H9 (cell line): ENCODE measurements around the gene FAR1. TPM values are rescaled to one million over a fixed set of nuclear protein-coding genes. Genes with fewer than 3 reads are reported as not detected.

Experiments
- DNase-seq: peaks from one replicate; pipeline ENCODE4 v3.0.0-alpha.2; 2017
- H2AFZ ChIP-seq: one replicate; pipeline ENCODE4 v1.6.1; 2013; ENCODE audit warnings: mild to moderate bottlenecking, low read length, control low read depth, moderate library complexity
- H2AK5ac ChIP-seq: 2 replicates; pipeline ENCODE4 v1.6.1; 2013; ENCODE audit warnings: low read length, control low read depth, mixed read lengths; ENCODE audit not compliant: insufficient read length
- H2BK120ac ChIP-seq: one replicate; pipeline ENCODE4 v1.6.1; 2013; ENCODE audit warnings: low read depth, mild to moderate bottlenecking, low read length, control low read depth, inconsistent platforms; ENCODE audit not compliant: poor library complexity, severe bottlenecking
- H2BK12ac ChIP-seq: 2 replicates; pipeline ENCODE4 v1.6.1; 2013; ENCODE audit warnings: low read length, control low read depth, mixed read lengths, low read depth; ENCODE audit not compliant: insufficient read length
- H2BK15ac ChIP-seq: 2 replicates; pipeline ENCODE4 v1.6.1; 2013; ENCODE audit warnings: low read depth, low read length, control low read depth
- H2BK20ac ChIP-seq: one replicate; pipeline ENCODE4 v1.6.1; 2013; ENCODE audit warnings: low read depth, mild to moderate bottlenecking, low read length, control low read depth, inconsistent platforms; ENCODE audit not compliant: poor library complexity, severe bottlenecking
- H2BK5ac ChIP-seq: 2 replicates; pipeline ENCODE4 v1.6.1; 2013; ENCODE audit warnings: low read length, control low read depth, mixed read lengths; ENCODE audit not compliant: insufficient read length
- H3K14ac ChIP-seq: 2 replicates; pipeline ENCODE4 v1.6.1; 2013; ENCODE audit warnings: low read length, control low read depth; ENCODE audit not compliant: insufficient read depth
- H3K18ac ChIP-seq: 2 replicates; pipeline ENCODE4 v1.6.1; 2013; ENCODE audit warnings: low read depth, mild to moderate bottlenecking, mixed read lengths, low read length, control low read depth; ENCODE audit not compliant: insufficient read length
- H3K23ac ChIP-seq: 2 replicates; pipeline ENCODE4 v1.6.1; 2013; ENCODE audit warnings: low read length, control low read depth, mixed read lengths, low read depth; ENCODE audit not compliant: insufficient read length
- H3K23me2 ChIP-seq: 2 replicates; pipeline ENCODE4 v1.6.1; 2013; ENCODE audit warnings: low read depth, mild to moderate bottlenecking, mixed read lengths, low read length, control low read depth; ENCODE audit not compliant: insufficient read length, poor library complexity, severe bottlenecking
- H3K27ac ChIP-seq: 2 replicates; pipeline ENCODE4 v1.5.1; 2013; ENCODE audit warnings: low read length, control low read depth, mixed read lengths, low read depth; ENCODE audit not compliant: insufficient read length
- H3K27me3 ChIP-seq: 2 replicates; pipeline ENCODE4 v1.6.1; 2013; ENCODE audit warnings: low read length, control low read depth, inconsistent platforms; ENCODE audit not compliant: insufficient read depth
- H3K4ac ChIP-seq: 2 replicates; pipeline ENCODE4 v1.6.1; 2013; ENCODE audit warnings: low read depth, mild to moderate bottlenecking, control low read depth, inconsistent platforms, low read length, moderate library complexity
- H3K4me1 ChIP-seq: 2 replicates; pipeline ENCODE4 v1.6.1; 2013; ENCODE audit warnings: low read length, control low read depth, inconsistent platforms; ENCODE audit not compliant: insufficient read depth
- H3K4me2 ChIP-seq: 2 replicates; pipeline ENCODE4 v1.6.1; 2013; ENCODE audit warnings: low read length, control low read depth, mixed read lengths; ENCODE audit not compliant: insufficient read length, insufficient read depth
- H3K56ac ChIP-seq: 2 replicates; pipeline ENCODE4 v1.6.1; 2013; ENCODE audit warnings: low read depth, mild to moderate bottlenecking, mixed read lengths, low read length, control low read depth; ENCODE audit not compliant: insufficient read length
- H3K79me1 ChIP-seq: 2 replicates; pipeline ENCODE4 v1.6.1; 2013; ENCODE audit warnings: low read depth, mild to moderate bottlenecking, moderate library complexity, low read length, control low read depth, inconsistent platforms; ENCODE audit not compliant: insufficient read depth, poor library complexity, severe bottlenecking
- H3K79me2 ChIP-seq: 2 replicates; pipeline ENCODE4 v1.6.1; 2013; ENCODE audit warnings: low read length, control low read depth, inconsistent platforms; ENCODE audit not compliant: insufficient read depth
- H3K9ac ChIP-seq: 2 replicates; pipeline ENCODE4 v1.6.1; 2013; ENCODE audit warnings: low read length, control low read depth, mixed read lengths; ENCODE audit not compliant: insufficient read length; ENCODE audit errors: extremely low read depth
- H3K9me3 ChIP-seq: one replicate; pipeline ENCODE4 v1.6.1; 2013; ENCODE audit warnings: low read depth, low read length, inconsistent platforms; ENCODE audit not compliant: control insufficient read depth
- H3T11ph ChIP-seq: one replicate; pipeline ENCODE4 v1.6.1; 2013; ENCODE audit warnings: mild to moderate bottlenecking, low read length, control low read depth, inconsistent platforms
- H4K20me1 ChIP-seq: one replicate; pipeline ENCODE4 v1.6.1; 2013; ENCODE audit not compliant: control insufficient read depth, insufficient read length, insufficient read depth
- H4K5ac ChIP-seq: 2 replicates; pipeline ENCODE4 v1.6.1; 2013; ENCODE audit warnings: low read depth, mild to moderate bottlenecking, mixed read lengths, low read length, control low read depth; ENCODE audit not compliant: insufficient read length
- H4K8ac ChIP-seq: replicated peaks from 2 replicates; pipeline ENCODE4 v1.6.1; 2013; ENCODE audit warnings: low read length, control low read depth, mixed read lengths, low read depth; ENCODE audit not compliant: insufficient read length
- H4K91ac ChIP-seq: 2 replicates; pipeline ENCODE4 v1.6.1; 2013; ENCODE audit warnings: low read depth, mild to moderate bottlenecking, moderate library complexity, mixed read lengths, low read length, control low read depth; ENCODE audit not compliant: insufficient read length
- H3K27ac Mint-ChIP-seq, 3 experiments: 2 replicates in 2 of 3; 3 replicates in 1 of 3; pipeline ENCODE4 v1.8.0; 2020 to 2021; ENCODE audit warnings: mixed read lengths in 3 of 3, mild to moderate bottlenecking in 1 of 3, moderate library complexity in 1 of 3
- H3K27me3 Mint-ChIP-seq: 2 replicates; pipeline ENCODE4 v1.8.0; 2021; ENCODE audit warnings: low read depth, mild to moderate bottlenecking, moderate library complexity, mixed read lengths
- H3K36me3 Mint-ChIP-seq, 3 experiments: 2 replicates in 2 of 3; 3 replicates in 1 of 3; pipeline ENCODE4 v1.8.0; 2020 to 2021; ENCODE audit warnings: low read depth in 3 of 3, mixed read lengths in 3 of 3; ENCODE audit not compliant: insufficient read depth in 1 of 3
- H3K4me1 Mint-ChIP-seq, 2 experiments: 2 replicates each; pipeline ENCODE4 v1.8.0; 2020; ENCODE audit warnings: mixed read lengths in 2 of 2
- H3K4me3 Mint-ChIP-seq, 2 experiments: 2 replicates in 1 of 2; 3 replicates in 1 of 2; pipeline ENCODE4 v1.8.0; 2020 to 2021; ENCODE audit warnings: mild to moderate bottlenecking in 2 of 2, mixed read lengths in 2 of 2, moderate library complexity in 1 of 2
- H3K9me3 Mint-ChIP-seq, 2 experiments: 2 replicates in 1 of 2; 3 replicates in 1 of 2; pipeline ENCODE4 v1.8.0; 2020; ENCODE audit warnings: mild to moderate bottlenecking in 2 of 2, mixed read lengths in 2 of 2, moderate library complexity in 1 of 2
- WGBS: extraction: QIAGEN DNeasy Blood & Tissue Kit; methylation state at CpG from one replicate; pipeline ENCODE4 v1.1.7; 2013; ENCODE audit warnings: missing lambda C conversion rate, low lambda C conversion rate, mixed read lengths; ENCODE audit not compliant: insufficient read length; ENCODE audit errors: extremely low coverage; 5-methylcytosine and 5-hydroxymethylcytosine counted together
- total RNA-seq: library from RNA; stranded (reverse); gene quantifications from 2 replicates; pipeline ENCODE4 v1.2.1, GENCODE V29; 2021
- TF ChIP-seq, protein P1 (sequence below): fragments of 200-600 bp; sonication (generic); conservative IDR thresholded peaks from 3 replicates; pipeline ENCODE4 v1.8.0; 2021; ENCODE audit warnings: antibody characterized with exemption, mild to moderate bottlenecking

FAR1 gene
- total RNA-seq, 1 experiment from 2014 or later, result 72.5 TPM

- no peaks in the 10 kb centered on the region for H3K36me3 Mint-ChIP-seq
- Histone ChIP-seq H2AK5ac (no peak overlapping the region), H4K20me1 (no peaks in the 10 kb centered on the region), H3K14ac (no peak overlapping the region), H3K79me2 (no peaks in the 10 kb centered on the region), H3K4me2 (no peak overlapping the region), H3K23ac (no peak overlapping the region), H2BK120ac (no peak overlapping the region), H3K18ac (no peak overlapping the region), H3T11ph (no peak overlapping the region), H2BK5ac (no peak overlapping the region), H4K91ac (no peak overlapping the region), H4K5ac (no peak overlapping the region), H2AFZ (no peak overlapping the region), H3K79me1 (no peaks in the 10 kb centered on the region), H2BK12ac (no peak overlapping the region), H3K27ac (no peak overlapping the region), H3K23me2 (no peaks in the 10 kb centered on the region), H3K9ac (no peak overlapping the region), H3K4me1 (no peaks in the 10 kb centered on the region), H2BK20ac (no peak overlapping the region), H3K56ac (no peak overlapping the region), H3K9me3 (no peaks in the 10 kb centered on the region), H2BK15ac (no peak overlapping the region), H4K8ac (no peak overlapping the region), H3K27me3 (no peaks in the 10 kb centered on the region), H3K4ac (no peak overlapping the region)
- no peak for DNase-seq
- TF ChIP-seq, protein P1, sequence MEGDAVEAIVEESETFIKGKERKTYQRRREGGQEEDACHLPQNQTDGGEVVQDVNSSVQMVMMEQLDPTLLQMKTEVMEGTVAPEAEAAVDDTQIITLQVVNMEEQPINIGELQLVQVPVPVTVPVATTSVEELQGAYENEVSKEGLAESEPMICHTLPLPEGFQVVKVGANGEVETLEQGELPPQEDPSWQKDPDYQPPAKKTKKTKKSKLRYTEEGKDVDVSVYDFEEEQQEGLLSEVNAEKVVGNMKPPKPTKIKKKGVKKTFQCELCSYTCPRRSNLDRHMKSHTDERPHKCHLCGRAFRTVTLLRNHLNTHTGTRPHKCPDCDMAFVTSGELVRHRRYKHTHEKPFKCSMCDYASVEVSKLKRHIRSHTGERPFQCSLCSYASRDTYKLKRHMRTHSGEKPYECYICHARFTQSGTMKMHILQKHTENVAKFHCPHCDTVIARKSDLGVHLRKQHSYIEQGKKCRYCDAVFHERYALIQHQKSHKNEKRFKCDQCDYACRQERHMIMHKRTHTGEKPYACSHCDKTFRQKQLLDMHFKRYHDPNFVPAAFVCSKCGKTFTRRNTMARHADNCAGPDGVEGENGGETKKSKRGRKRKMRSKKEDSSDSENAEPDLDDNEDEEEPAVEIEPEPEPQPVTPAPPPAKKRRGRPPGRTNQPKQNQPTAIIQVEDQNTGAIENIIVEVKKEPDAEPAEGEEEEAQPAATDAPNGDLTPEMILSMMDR, result no peak
- no peak overlapping the region for H3K27ac Mint-ChIP-seq
- no peak overlapping the region for H3K4me3 Mint-ChIP-seq
- no peaks in the 10 kb centered on the region; the same call in 1 of the 2 replicates for H3K27me3 Mint-ChIP-seq
- no CpG with 5 or more reads among the region's 5 CpGs for whole genome bisulfite sequencing
- H3K4me1 Mint-ChIP-seq, result peaks cover 0 to 2% of the 10 kb centered on the region in 2 experiments; a peak in 1 of 4 replicates
- H3K9me3 Mint-ChIP-seq, result peaks cover 0 to 8% of the 10 kb centered on the region in 2 experiments; a peak in 2 of 5 replicates
Measured at GRCh38 chr11:13635290-13635689, 33.2 kb upstream of the FAR1 start.
